Loucy (cell line): Measurements from ENCODE around the gene TMEM185A.
"Not testable (repeated sequence)": the region's sequence is repeated elsewhere in the genome, so short reads cannot be mapped to it uniquely, and the experiment has no call there.

ENCODE experiments used
- EZH2phosphoT487 ChIP-seq: fragments of 200-600 bp; IDR thresholded peaks from 2 replicates; pipeline ENCODE4 v1.6.1; 2018; ENCODE audit warnings: antibody characterized with exemption, mild to moderate bottlenecking, moderate library complexity, borderline replicate concordance
- TF ChIP-seq, protein P1 (sequence below): fragments of 200-600 bp; sonication (generic); conservative IDR thresholded peaks from 2 replicates; pipeline ENCODE4 v1.5.1; 2014; ENCODE audit warnings: mild to moderate bottlenecking, antibody characterized with exemption, low read length

DNA sequence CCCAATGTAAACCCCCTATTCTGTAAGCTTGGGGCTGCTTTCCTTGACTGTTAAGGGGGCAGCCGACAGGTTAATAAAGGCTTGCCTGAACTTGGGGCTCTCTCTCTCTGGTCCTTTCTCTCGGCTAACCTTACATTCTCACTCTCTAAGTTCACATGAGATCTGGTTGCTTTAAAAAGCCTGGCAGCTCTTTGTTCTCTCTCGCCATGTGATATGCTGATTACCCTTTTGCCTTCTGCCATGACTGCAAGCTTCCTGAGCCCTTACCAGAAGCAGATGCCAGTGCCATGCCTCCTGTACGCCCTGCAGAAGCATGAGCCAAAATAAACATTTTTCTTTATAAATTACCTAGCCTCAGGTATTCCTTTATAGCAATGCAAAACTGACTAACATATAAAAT is 76.3 kb downstream of the TMEM185A start:
- TF ChIP-seq, protein P1, sequence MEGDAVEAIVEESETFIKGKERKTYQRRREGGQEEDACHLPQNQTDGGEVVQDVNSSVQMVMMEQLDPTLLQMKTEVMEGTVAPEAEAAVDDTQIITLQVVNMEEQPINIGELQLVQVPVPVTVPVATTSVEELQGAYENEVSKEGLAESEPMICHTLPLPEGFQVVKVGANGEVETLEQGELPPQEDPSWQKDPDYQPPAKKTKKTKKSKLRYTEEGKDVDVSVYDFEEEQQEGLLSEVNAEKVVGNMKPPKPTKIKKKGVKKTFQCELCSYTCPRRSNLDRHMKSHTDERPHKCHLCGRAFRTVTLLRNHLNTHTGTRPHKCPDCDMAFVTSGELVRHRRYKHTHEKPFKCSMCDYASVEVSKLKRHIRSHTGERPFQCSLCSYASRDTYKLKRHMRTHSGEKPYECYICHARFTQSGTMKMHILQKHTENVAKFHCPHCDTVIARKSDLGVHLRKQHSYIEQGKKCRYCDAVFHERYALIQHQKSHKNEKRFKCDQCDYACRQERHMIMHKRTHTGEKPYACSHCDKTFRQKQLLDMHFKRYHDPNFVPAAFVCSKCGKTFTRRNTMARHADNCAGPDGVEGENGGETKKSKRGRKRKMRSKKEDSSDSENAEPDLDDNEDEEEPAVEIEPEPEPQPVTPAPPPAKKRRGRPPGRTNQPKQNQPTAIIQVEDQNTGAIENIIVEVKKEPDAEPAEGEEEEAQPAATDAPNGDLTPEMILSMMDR: not testable (repeated sequence)
- not testable (repeated sequence) for TF ChIP-seq EZH2phosphoT487
